BLaER1 treated with 17β-estradiol and CSF1 and Interleukin-3, amounts not matched to agents 10 nM and 100 nM (cell line): Measurements from ENCODE around the gene USP47.

Experiments used
- H3K27ac ChIP-seq, 11 experiments: shearing (Covaris generic); formaldehyde crosslinking; 2 replicates each; pipeline ENCODE4 v1.8.1; 2022
- H3K27me3 ChIP-seq, 11 experiments: shearing (Covaris generic); formaldehyde crosslinking; 2 replicates each; pipeline ENCODE4 v1.8.1; 2022
- H3K36me3 ChIP-seq, 11 experiments: shearing (Covaris generic); formaldehyde crosslinking; 2 replicates each; pipeline ENCODE4 v1.8.1; 2022
- H3K4me1 ChIP-seq, 10 experiments: shearing (Covaris generic); formaldehyde crosslinking; 2 replicates each; pipeline ENCODE4 v1.8.1; 2022
- H3K4me2 ChIP-seq, 11 experiments: shearing (Covaris generic); formaldehyde crosslinking; 2 replicates each; pipeline ENCODE4 v1.8.1; 2022
- H3K4me3 ChIP-seq, 10 experiments: shearing (Covaris generic); formaldehyde crosslinking; 2 replicates each; pipeline ENCODE4 v1.8.1; 2022
- H3K9ac ChIP-seq, 11 experiments: shearing (Covaris generic); formaldehyde crosslinking; 2 replicates each; pipeline ENCODE4 v1.8.1; 2022
- H3K9me3 ChIP-seq, 11 experiments: shearing (Covaris generic); formaldehyde crosslinking; replicated peaks in 1 of 11; 2 replicates each; pipeline ENCODE4 v1.8.1; 2022
- H4K20me1 ChIP-seq, 11 experiments: shearing (Covaris generic); formaldehyde crosslinking; 2 replicates each; pipeline ENCODE4 v1.8.1; 2022
- Cebpa-rat ChIP-seq, 11 experiments: shearing (Covaris generic); IDR thresholded peaks; 2 replicates each; pipeline ENCODE4 v1.8.1; 2022

The USP47 gene

GRCh38 chr11:11976481-11977127 lies 134.8 kb downstream of the USP47 start:
- no peak overlapping the region for H3K9ac ChIP-seq
- H3K4me1 ChIP-seq = peaks cover 0 to 8% (median under 1%) of the 10 kb centered on the region in 10 experiments; a peak in 8 of 20 replicates
- no peak for TF ChIP-seq Cebpa-rat (IDR thresholded peaks at IDR 0.05)
- no peaks in the 10 kb centered on the region for H3K36me3 ChIP-seq
- H4K20me1 ChIP-seq = no peaks in the 10 kb centered on the region
- no peak overlapping the region for H3K4me3 ChIP-seq
- H3K4me2 ChIP-seq = no peak overlapping the region
- H3K27ac ChIP-seq = no peak overlapping the region
- H3K27me3 ChIP-seq = no peaks in the 10 kb centered on the region
- H3K9me3 ChIP-seq = no peaks in the 10 kb centered on the region

GRCh38 chr11:11977206-11977938 lies 135.6 kb downstream of the USP47 start:
- Histone ChIP-seq H3K4me3 (no peak overlapping the region), H3K27ac (no peak overlapping the region)

GRCh38 chr11:11978098-11978637 lies 136.4 kb downstream of the USP47 start:
- Histone ChIP-seq H3K36me3 (no peaks in the 10 kb centered on the region), H3K27ac (no peak overlapping the region), H3K4me1 (peaks cover 0 to 13% (median 7%) of the 10 kb centered on the region in 10 experiments; a peak in 10 of 20 replicates), H4K20me1 (no peaks in the 10 kb centered on the region), H3K4me2 (no peak overlapping the region), H3K9me3 (no peaks in the 10 kb centered on the region), H3K27me3 (no peaks in the 10 kb centered on the region), H3K4me3 (no peak overlapping the region), H3K9ac (no peak overlapping the region)
- TF ChIP-seq Cebpa-rat (IDR thresholded peaks at IDR 0.05) = no peak

More at GRCh38 chr11:11977206-11977938, 135.6 kb downstream of the USP47 start:
- no peaks in the 10 kb centered on the region for H3K27me3 ChIP-seq
- peaks cover 0 to 15% (median 7%) of the 10 kb centered on the region in 10 experiments; a peak in 10 of 20 replicates for H3K4me1 ChIP-seq
- H4K20me1 ChIP-seq = no peaks in the 10 kb centered on the region
- H3K36me3 ChIP-seq = no peaks in the 10 kb centered on the region
- no peak for TF ChIP-seq Cebpa-rat (IDR thresholded peaks at IDR 0.05)
- no peaks in the 10 kb centered on the region for H3K9me3 ChIP-seq
- no peak overlapping the region for H3K9ac ChIP-seq
- no peak overlapping the region for H3K4me2 ChIP-seq

GRCh38 chr11:11978792-11979487 lies 137.2 kb downstream of the USP47 start:
- Histone ChIP-seq H3K27ac (no peak overlapping the region), H3K4me3 (no peak overlapping the region)

GRCh38 chr11:11979488-11980117 lies 137.8 kb downstream of the USP47 start:
- Histone ChIP-seq H3K9me3 (no peaks in the 10 kb centered on the region), H3K4me3 (no peak overlapping the region), H3K4me1 (peaks cover 8 to 21% (median 15%) of the 10 kb centered on the region in 10 experiments), H3K27me3 (no peaks in the 10 kb centered on the region), H3K36me3 (no peaks in the 10 kb centered on the region), H3K27ac (no peak overlapping the region), H3K4me2 (no peak overlapping the region), H3K9ac (no peak overlapping the region), H4K20me1 (no peaks in the 10 kb centered on the region)
- TF ChIP-seq Cebpa-rat (IDR thresholded peaks at IDR 0.05) = no peak

More at GRCh38 chr11:11978792-11979487, 137.2 kb downstream of the USP47 start:
- no peaks in the 10 kb centered on the region for H3K9me3 ChIP-seq
- H4K20me1 ChIP-seq = no peaks in the 10 kb centered on the region
- H3K4me1 ChIP-seq = peaks cover 1 to 14% (median 8%) of the 10 kb centered on the region in 10 experiments
- TF ChIP-seq Cebpa-rat (IDR thresholded peaks at IDR 0.05) = no peak
- H3K36me3 ChIP-seq = no peaks in the 10 kb centered on the region
- H3K27me3 ChIP-seq = no peaks in the 10 kb centered on the region
- no peak overlapping the region for H3K4me2 ChIP-seq
- H3K9ac ChIP-seq = no peak overlapping the region

- Histone ChIP-seq H3K4me2 (no peak overlapping the region), H3K27me3 (no peaks in the 10 kb centered on the region), H3K27ac (no peak overlapping the region), H3K9ac (no peak overlapping the region), H3K4me1 (peaks cover 12 to 25% (median 19%) of the 10 kb centered on the region in 10 experiments), H3K9me3 (no peaks in the 10 kb centered on the region), H3K4me3 (no peak overlapping the region), H4K20me1 (no peaks in the 10 kb centered on the region), H3K36me3 (no peaks in the 10 kb centered on the region)
- TF ChIP-seq Cebpa-rat (IDR thresholded peaks at IDR 0.05) = no peak
These were observed 138.4 kb downstream of the USP47 start for GRCh38 chr11:11980200-11980599.

GRCh38 chr11:11980841-11981308 lies 139.1 kb downstream of the USP47 start:
- no peaks in the 10 kb centered on the region for H4K20me1 ChIP-seq
- H3K36me3 ChIP-seq = no peaks in the 10 kb centered on the region
- peaks cover 12 to 25% (median 19%) of the 10 kb centered on the region in 10 experiments for H3K4me1 ChIP-seq
- H3K4me2 ChIP-seq = no peak overlapping the region
- H3K4me3 ChIP-seq = no peak overlapping the region
- no peak for TF ChIP-seq Cebpa-rat (IDR thresholded peaks at IDR 0.05)
- no peak overlapping the region for H3K9ac ChIP-seq
- H3K27ac ChIP-seq = no peak overlapping the region
- no peaks in the 10 kb centered on the region for H3K9me3 ChIP-seq
- no peaks in the 10 kb centered on the region for H3K27me3 ChIP-seq

- H4K20me1 ChIP-seq = no peaks in the 10 kb centered on the region
- no peaks in the 10 kb centered on the region for H3K27me3 ChIP-seq
- no peak for TF ChIP-seq Cebpa-rat (IDR thresholded peaks at IDR 0.05)
These were observed 139.6 kb downstream of the USP47 start for GRCh38 chr11:11981364-11981763.

More at GRCh38 chr11:11981364-11981763, 139.6 kb downstream of the USP47 start:
- H3K9ac ChIP-seq = no peak overlapping the region
- peak overlapping the region in 4 of 11 experiments; percentile 4 to 49 (median 22); a peak in 5 of 22 replicates for H3K4me2 ChIP-seq
- no peak overlapping the region for H3K27ac ChIP-seq
- no peaks in the 10 kb centered on the region for H3K36me3 ChIP-seq
- H3K4me3 ChIP-seq = no peak overlapping the region
- H3K4me1 ChIP-seq = peaks cover 12 to 25% (median 19%) of the 10 kb centered on the region in 10 experiments
- H3K9me3 ChIP-seq = no peaks in the 10 kb centered on the region
